IPS-NIHi7 (cell line): ENCODE results near the gene SPATS2L.

Experiments
- DNase-seq: peaks from one replicate; pipeline ENCODE4 v3.0.0; 2012; ENCODE audit warnings: mixed read lengths; ENCODE audit errors: extremely low spot score

Gene SPATS2L

GRCh38 chr2:200498402-200499162 is 192.1 kb downstream of the SPATS2L start:
- no peak for DNase-seq

- no peak for DNase-seq
These were observed 195.7 kb downstream of the SPATS2L start for GRCh38 chr2:200502196-200502595.

GRCh38 chr2:200506679-200507078 is 200.2 kb downstream of the SPATS2L start:
- no peak for DNase-seq

- DNase-seq = no peak
These were observed 200.7 kb downstream of the SPATS2L start for GRCh38 chr2:200507179-200507578.

- DNase-seq = peak; percentile 19
These were observed 202.7 kb downstream of the SPATS2L start for GRCh38 chr2:200509235-200509611.

GRCh38 chr2:200509612-200510433 is 203.3 kb downstream of the SPATS2L start, which contains the start of gene KCTD18:
KCTD18 (minus strand) TSS chr2:200510068; CDS start chr2:200507016, 3,052 bp downstream.
- peak; percentile 97 for DNase-seq

- DNase-seq = no peak
These were observed 208.7 kb downstream of the SPATS2L start for GRCh38 chr2:200515155-200515554.

- DNase-seq = no peak
These were observed 216.7 kb downstream of the SPATS2L start for GRCh38 chr2:200523158-200523557.

- no peak for DNase-seq
These were observed 217.1 kb downstream of the SPATS2L start for GRCh38 chr2:200523604-200524003.

- no peak for DNase-seq
These were observed 218.6 kb downstream of the SPATS2L start for GRCh38 chr2:200525066-200525465.

GRCh38 chr2:200525551-200525881 is 219.0 kb downstream of the SPATS2L start:
- no peak for DNase-seq

- peak; percentile 99 for DNase-seq
These were observed 219.6 kb downstream of the SPATS2L start, which contains the start of gene SGO2 for GRCh38 chr2:200525882-200526651. SGO2 (plus strand) TSS chr2:200526207; CDS start chr2:200532976, 6,769 bp downstream.

GRCh38 chr2:200528228-200528627 is 221.7 kb downstream of the SPATS2L start:
- DNase-seq = no peak
